GM21447 (cell line): ENCODE measurements around the gene MBD5.

Experiments used
- ATAC-seq: cut with Tn5 transposase; IDR thresholded peaks from one replicate; pipeline ENCODE4 v1.9.1; 2021; ENCODE audit not compliant: unreplicated experiment

The MBD5 gene

GRCh38 chr2:148300544-148300943 lies 279.7 kb downstream of the MBD5 start:
- ATAC-seq, result no peak

GRCh38 chr2:148301362-148301761 lies 280.5 kb downstream of the MBD5 start:
- ATAC-seq, result no peak

GRCh38 chr2:148302526-148302925 lies 281.6 kb downstream of the MBD5 start:
- ATAC-seq, result no peak

- ATAC-seq, result no peak
These were observed 282.3 kb downstream of the MBD5 start for GRCh38 chr2:148303161-148303560.

- ATAC-seq, result no peak
These were observed 284.6 kb downstream of the MBD5 start for GRCh38 chr2:148305476-148305875.

- ATAC-seq, result no peak
These were observed 285.1 kb downstream of the MBD5 start for GRCh38 chr2:148306027-148306426.

GRCh38 chr2:148317598-148317997 lies 296.7 kb downstream of the MBD5 start:
- ATAC-seq, result no peak

GRCh38 chr2:148338541-148338940 lies 317.6 kb downstream of the MBD5 start:
- no peak for ATAC-seq

GRCh38 chr2:148342086-148342485 lies 321.2 kb downstream of the MBD5 start:
- ATAC-seq, result no peak

- no peak for ATAC-seq
These were observed 329.3 kb downstream of the MBD5 start for GRCh38 chr2:148350199-148350598.

GRCh38 chr2:148351437-148352143 lies 330.7 kb downstream of the MBD5 start:
- ATAC-seq, result no peak

- ATAC-seq, result no peak
These were observed 337.5 kb downstream of the MBD5 start for GRCh38 chr2:148358375-148358774.

- no peak for ATAC-seq
These were observed 339.8 kb downstream of the MBD5 start for GRCh38 chr2:148360662-148361061.

GRCh38 chr2:148362144-148362796 lies 341.4 kb downstream of the MBD5 start:
- no peak for ATAC-seq

GRCh38 chr2:148375214-148375613 lies 354.3 kb downstream of the MBD5 start:
- ATAC-seq, result no peak

- ATAC-seq, result no peak
These were observed 370.4 kb downstream of the MBD5 start for GRCh38 chr2:148391324-148391723.

GRCh38 chr2:148402786-148403185 lies 381.9 kb downstream of the MBD5 start:
- ATAC-seq, result no peak

- ATAC-seq, result no peak
These were observed 390.0 kb downstream of the MBD5 start for GRCh38 chr2:148410899-148411298.

- ATAC-seq, result no peak
These were observed 395.4 kb downstream of the MBD5 start for GRCh38 chr2:148416248-148416647.

- no peak for ATAC-seq
These were observed 409.2 kb downstream of the MBD5 start for GRCh38 chr2:148430101-148430500.

- no peak for ATAC-seq
These were observed 427.0 kb downstream of the MBD5 start for GRCh38 chr2:148447877-148448276.

- ATAC-seq, result no peak
These were observed 429.6 kb downstream of the MBD5 start for GRCh38 chr2:148450531-148450930.

GRCh38 chr2:148451046-148451445 lies 430.2 kb downstream of the MBD5 start:
- no peak for ATAC-seq
